ENCODE measurements around the gene ASB2. TPM values are rescaled to one million over a fixed set of nuclear protein-coding genes. Genes with fewer than 3 reads are reported as not detected.

Gene ASB2
- total RNA-seq, 2 experiments from 2014 or later, result 20.7 to 21.1 TPM

DNA sequence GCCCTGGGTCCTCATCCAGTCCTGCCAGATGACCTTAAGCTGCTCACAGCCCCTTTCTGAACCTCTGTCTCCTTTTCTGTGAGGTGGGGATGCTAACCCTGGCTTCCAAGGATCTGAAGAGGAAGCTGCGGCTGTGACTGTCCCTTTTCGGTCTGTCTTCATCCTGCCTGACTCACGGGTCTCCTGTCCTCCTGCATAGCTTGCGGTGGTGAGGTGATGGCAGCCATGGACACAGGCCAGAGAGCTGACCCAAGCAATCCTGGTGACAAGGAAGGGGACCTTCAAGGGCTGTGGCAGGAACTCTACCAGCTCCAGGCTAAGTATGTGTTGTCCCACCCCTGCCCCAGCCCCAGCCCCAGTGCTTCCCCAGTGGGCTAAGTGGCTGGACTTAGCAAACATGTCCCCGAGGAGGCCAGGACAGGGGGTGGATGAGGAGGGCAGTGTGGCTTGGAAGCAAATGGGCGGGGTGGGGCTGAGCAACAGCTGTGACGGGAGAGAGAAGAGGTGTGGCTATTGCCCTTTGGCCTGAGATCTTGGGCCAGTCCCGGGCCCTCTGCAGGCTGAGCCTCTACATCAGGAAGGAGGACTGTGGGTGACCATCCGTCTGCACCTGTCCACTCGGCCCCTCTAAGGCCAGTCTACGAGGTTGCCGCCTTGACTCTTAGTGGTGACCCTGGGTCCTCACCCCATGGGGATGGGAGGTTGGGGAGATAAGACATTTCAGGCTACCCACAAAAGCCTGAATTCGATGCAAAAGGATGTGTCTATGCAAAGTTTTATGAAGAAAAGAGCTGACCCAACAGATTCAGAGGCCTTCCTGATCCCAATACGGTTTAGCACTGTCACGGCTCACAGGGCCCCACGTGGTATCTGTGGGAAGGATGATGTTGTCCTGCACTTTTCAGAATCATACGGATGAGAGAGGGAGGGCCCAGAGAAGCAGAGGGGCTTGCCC, 21.8 kb upstream of the ASB2 start:
- Mint-ChIP-seq H3K9me3 (no peaks in the 10 kb centered on the region), H3K27me3 (no peaks in the 10 kb centered on the region), H3K4me3 (no peak overlapping the region), H3K36me3 (ENCODE audit: low read depth) (no peaks in the 10 kb centered on the region), H3K27ac (no peak overlapping the region), H3K4me1 (peaks cover 49% of the 10 kb centered on the region)
- no peak for DNase-seq
- POLR2A ChIA-PET, result no interaction called here
- CTCF ChIA-PET, result interaction anchor here (0.6 to 7.6 kb wide), 21 partner anchors 12 to 299 kb away, joined by 3 to 112 read pairs (median 4); partner anchors contain the start of gene OTUB2

DNA sequence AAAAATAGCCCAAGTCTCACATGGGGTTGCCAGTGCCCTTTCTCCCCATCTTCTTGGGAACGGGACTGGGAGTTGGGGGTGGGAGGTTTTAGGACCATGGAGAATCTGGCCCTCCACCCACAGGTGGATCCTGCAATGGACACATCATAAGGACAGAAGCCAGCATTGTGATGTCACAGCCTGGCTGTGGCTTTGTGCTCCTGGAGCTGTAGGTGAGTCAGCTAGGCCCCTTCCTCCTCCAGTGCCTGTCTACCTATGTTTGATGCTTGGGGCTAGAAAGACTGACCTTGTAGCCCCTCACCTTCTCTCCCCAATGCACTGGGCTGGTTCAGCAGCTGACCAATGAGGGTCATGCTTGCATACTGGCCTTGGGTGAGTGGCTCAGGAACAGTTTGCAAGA, 20.7 kb upstream of the ASB2 start, which contains the start of gene CCDC197:
CCDC197 (plus strand) TSS at position 220 of the 400 bp plus-strand sequence. CDS start 831 bp downstream, outside the sequence.
- no peak within 1 kb of the TSS for H3K27ac Mint-ChIP-seq

DNA sequence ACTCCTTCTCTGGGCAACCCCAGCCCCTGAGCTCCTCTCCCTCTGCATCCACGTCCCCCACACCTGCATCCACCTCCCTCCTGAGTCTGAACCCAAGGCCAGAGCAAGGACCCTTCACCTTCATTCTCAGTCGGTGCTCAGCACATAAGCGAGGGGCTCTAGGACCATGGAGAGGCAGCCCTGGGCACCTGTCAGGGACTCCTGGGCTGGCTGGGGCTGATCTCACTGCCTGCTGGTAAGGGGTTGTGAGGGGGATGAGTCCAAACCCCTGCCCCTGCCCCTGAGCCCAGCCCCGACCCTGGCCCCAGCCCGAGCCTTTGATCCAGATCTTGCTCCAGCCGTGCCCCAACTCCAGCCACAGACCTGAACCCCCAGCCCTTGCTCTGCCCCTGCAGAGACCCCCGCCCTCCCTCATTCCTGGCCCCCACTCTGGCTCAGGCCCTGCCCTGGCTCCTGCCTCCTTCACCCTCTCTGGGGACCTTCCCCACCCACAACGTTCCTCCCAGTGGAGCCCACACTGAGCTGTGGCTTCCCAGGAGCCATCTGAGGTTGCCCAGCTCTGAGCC, 19.8 kb upstream of the ASB2 start:
- no peak for DNase-seq
- ChIA-PET POLR2A (no interaction called here), CTCF (interaction anchor here (1.5 to 7.6 kb wide), 10 partner anchors 11 to 57 kb away, joined by 3 to 112 read pairs (median 4); no protein-coding TSS in a partner anchor)
- Mint-ChIP-seq H3K4me3 (no peak overlapping the region), H3K36me3 (ENCODE audit: low read depth) (no peaks in the 10 kb centered on the region), H3K27ac (peak overlapping the region; percentile 63), H3K9me3 (no peaks in the 10 kb centered on the region), H3K4me1 (peaks cover 38% of the 10 kb centered on the region), H3K27me3 (peaks cover 2% of the 10 kb centered on the region)

More for the DNA sequence above, 20.7 kb upstream of the ASB2 start, which contains the start of gene CCDC197:
- Mint-ChIP-seq H3K4me3 (no peak within 1 kb of the TSS), H3K27me3 (peaks cover under 1% of the 10 kb centered on the region), H3K4me1 (peaks cover 46% of the 10 kb centered on the region), H3K9me3 (no peaks in the 10 kb centered on the region), H3K36me3 (ENCODE audit: low read depth) (no peaks in the 10 kb centered on the region)
- CTCF ChIA-PET, result interaction anchor here (1.0 to 7.6 kb wide), 10 partner anchors 13 to 57 kb away, joined by 3 to 112 read pairs (median 4); no protein-coding TSS in a partner anchor
- DNase-seq, result no peak
- POLR2A ChIA-PET, result interaction anchor here (0.6 kb wide), 1 partner anchor 57 kb away, joined by 3 read pairs; no protein-coding TSS in a partner anchor

DNA sequence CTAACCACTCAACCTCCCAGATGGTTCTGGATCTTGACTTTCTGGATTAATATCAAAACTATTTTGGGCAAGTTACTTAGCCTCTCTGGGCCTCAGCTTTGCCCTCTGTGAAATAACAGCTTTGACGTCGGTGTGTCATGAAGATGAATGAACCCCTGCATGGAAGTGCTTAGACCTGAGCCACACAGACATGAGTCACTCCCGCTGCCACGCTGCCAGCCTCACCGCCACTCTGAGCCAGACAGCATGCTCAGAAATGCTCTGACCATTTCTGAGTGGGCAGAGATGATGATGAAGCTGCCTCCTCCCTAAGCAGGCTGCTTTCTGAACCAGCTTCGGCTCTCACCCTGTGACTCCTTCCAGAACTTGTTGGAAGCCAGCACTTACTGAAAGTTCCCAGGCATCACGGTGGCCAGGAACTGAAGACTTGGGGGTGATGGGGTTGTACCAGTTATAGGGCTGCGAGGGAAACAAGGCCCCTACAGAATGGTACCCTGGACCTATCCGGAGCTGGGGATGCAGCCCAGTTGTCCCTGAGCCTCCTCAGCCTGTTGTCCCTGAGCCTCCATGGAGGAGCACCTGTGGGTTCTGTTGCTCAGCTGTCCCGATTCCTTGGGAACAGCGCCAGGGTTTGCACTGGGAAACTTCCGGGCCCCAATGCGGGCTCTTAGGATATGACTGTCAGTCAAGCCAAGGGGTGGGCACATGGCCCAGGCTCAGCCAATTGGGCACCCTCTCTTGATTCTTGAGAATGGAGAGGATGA, 18.7 kb upstream of the ASB2 start:
- ChIA-PET POLR2A (no interaction called here), CTCF (interaction anchor here (1.4 to 7.6 kb wide), 9 partner anchors 9 to 55 kb away, joined by 3 to 112 read pairs (median 4); no protein-coding TSS in a partner anchor)
- Mint-ChIP-seq H3K27ac (no peak overlapping the region), H3K27me3 (peaks cover 2% of the 10 kb centered on the region), H3K4me1 (peaks cover 35% of the 10 kb centered on the region), H3K4me3 (no peak overlapping the region), H3K9me3 (no peaks in the 10 kb centered on the region), H3K36me3 (ENCODE audit: low read depth) (no peaks in the 10 kb centered on the region)
- DNase-seq, result no peak

DNA sequence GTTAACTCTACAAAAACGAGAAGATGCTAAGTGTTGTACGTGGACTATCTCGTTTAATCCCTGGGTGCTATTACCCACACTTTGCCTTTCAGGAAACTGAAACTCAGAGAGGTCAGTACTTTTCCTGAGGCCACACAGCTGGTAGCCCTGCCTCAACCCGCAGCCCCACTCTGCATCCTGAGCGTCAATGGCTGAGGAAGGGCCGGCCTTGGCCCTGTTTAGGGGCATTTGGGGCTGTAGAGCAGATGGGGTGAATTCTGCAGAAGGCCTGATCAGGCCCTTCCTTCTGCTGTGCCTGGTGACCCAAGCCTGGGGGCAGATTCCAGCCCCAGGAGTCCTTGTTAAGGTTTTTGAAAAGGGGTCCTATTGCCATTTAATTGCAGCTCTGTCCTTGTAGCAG, 17.0 kb upstream of the ASB2 start:
- POLR2A ChIA-PET, result no interaction called here
- no peak for DNase-seq
- CTCF ChIA-PET, result interaction anchor here (0.6 to 4.8 kb wide), 8 partner anchors 10 to 177 kb away, joined by 3 to 29 read pairs (median 6); no protein-coding TSS in a partner anchor
- Mint-ChIP-seq H3K27me3 (peaks cover 2% of the 10 kb centered on the region), H3K27ac (no peak overlapping the region), H3K9me3 (no peaks in the 10 kb centered on the region), H3K4me1 (peaks cover 33% of the 10 kb centered on the region), H3K36me3 (ENCODE audit: low read depth) (no peaks in the 10 kb centered on the region), H3K4me3 (no peak overlapping the region)

DNA sequence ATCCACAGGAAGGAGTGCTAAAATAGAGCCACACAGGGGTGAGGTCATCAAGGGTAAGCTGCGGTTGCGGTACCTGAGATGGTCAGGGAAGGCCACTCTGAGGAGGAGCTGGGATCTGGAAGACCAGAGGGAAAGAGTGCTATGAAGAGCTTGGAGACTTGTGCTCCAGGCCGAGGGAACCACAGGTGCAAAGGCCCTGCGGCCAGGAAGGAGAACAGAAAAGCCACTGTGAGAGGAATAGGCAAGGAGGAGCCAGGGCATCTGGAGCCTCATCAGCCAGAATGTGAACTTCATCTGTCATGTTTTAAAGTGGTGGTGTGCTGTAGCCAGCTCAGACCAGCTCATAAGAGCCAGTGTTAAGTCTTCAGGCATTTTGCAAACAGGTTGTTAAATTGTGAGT, 15.3 kb upstream of the ASB2 start:
- Mint-ChIP-seq H3K27me3 (peaks cover 2% of the 10 kb centered on the region), H3K27ac (no peak overlapping the region), H3K4me3 (no peak overlapping the region), H3K4me1 (peaks cover 20% of the 10 kb centered on the region), H3K36me3 (ENCODE audit: low read depth) (no peaks in the 10 kb centered on the region), H3K9me3 (no peaks in the 10 kb centered on the region)
- POLR2A ChIA-PET, result interaction anchor here (0.6 to 0.7 kb wide), 2 partner anchors 10 to 1036 kb away, joined by 3 read pairs; no protein-coding TSS in a partner anchor
- no peak for DNase-seq
- CTCF ChIA-PET, result interaction anchor here (0.7 to 4.8 kb wide), 11 partner anchors 10 to 52 kb away, joined by 3 to 29 read pairs (median 4); partner anchors contain the start of gene ASB2

DNA sequence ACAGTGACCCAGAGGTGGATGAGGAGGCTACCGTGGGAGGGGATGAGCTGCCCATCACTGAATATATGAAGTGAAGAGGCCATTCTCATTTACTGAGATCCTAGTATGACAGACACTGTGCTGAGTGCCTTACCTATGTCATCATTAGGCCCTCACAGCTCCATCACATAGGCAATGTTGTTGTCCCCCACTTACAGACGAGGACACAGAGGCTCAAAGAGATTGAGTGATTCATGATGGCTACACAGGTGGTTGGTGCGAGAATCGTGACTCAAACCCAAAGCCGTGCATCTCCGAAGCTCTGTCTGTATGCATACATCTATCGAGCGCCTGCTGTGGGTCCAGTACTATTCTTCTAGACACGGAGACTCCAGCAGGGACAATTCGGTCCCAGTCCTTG, 14.8 kb upstream of the ASB2 start:
- peaks cover 2% of the 10 kb centered on the region for H3K27me3 Mint-ChIP-seq
- peaks cover 20% of the 10 kb centered on the region for H3K4me1 Mint-ChIP-seq
- no peaks in the 10 kb centered on the region for H3K36me3 Mint-ChIP-seq (ENCODE audit: low read depth)
- no peaks in the 10 kb centered on the region for H3K9me3 Mint-ChIP-seq
- H3K27ac Mint-ChIP-seq, result no peak overlapping the region
- POLR2A ChIA-PET, result interaction anchor here (0.6 to 0.7 kb wide), 2 partner anchors 10 to 1035 kb away, joined by 3 read pairs; no protein-coding TSS in a partner anchor
- CTCF ChIA-PET, result interaction anchor here (0.7 to 4.8 kb wide), 9 partner anchors 9 to 52 kb away, joined by 3 to 29 read pairs (median 5); partner anchors contain the start of gene ASB2
- DNase-seq, result no peak
- H3K4me3 Mint-ChIP-seq, result no peak overlapping the region

DNA sequence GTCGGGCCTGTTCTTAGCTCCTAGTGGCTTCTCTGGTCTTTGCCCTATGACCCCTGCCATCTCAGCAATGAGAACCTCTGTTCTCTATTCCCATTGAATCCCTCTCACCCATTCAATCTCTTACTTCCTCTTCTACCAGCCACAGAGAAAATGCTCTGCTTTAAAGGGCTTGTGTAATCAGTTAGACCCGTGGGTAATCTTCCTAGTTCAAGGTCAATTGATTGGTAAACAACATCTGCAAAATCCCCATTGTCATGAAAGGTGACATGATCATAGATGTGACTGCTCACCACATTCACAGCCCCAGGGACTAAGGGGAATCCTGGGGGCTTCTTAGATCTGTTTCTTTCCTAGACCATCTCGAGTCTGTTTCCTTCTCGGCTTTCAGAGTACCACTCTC, 13.6 kb upstream of the ASB2 start:
- ChIA-PET CTCF (interaction anchor here (1.5 to 4.8 kb wide), 3 partner anchors 8 to 50 kb away, joined by 4 to 29 read pairs (median 5); partner anchors contain the start of gene ASB2), POLR2A (no interaction called here)
- no peak for DNase-seq
- no peaks in the 10 kb centered on the region for H3K36me3 Mint-ChIP-seq (ENCODE audit: low read depth)
- peaks cover 12% of the 10 kb centered on the region for H3K4me1 Mint-ChIP-seq
- H3K4me3 Mint-ChIP-seq, result no peak overlapping the region
- H3K27ac Mint-ChIP-seq, result no peak overlapping the region
- no peaks in the 10 kb centered on the region for H3K9me3 Mint-ChIP-seq
- H3K27me3 Mint-ChIP-seq, result peaks cover 2% of the 10 kb centered on the region

DNA sequence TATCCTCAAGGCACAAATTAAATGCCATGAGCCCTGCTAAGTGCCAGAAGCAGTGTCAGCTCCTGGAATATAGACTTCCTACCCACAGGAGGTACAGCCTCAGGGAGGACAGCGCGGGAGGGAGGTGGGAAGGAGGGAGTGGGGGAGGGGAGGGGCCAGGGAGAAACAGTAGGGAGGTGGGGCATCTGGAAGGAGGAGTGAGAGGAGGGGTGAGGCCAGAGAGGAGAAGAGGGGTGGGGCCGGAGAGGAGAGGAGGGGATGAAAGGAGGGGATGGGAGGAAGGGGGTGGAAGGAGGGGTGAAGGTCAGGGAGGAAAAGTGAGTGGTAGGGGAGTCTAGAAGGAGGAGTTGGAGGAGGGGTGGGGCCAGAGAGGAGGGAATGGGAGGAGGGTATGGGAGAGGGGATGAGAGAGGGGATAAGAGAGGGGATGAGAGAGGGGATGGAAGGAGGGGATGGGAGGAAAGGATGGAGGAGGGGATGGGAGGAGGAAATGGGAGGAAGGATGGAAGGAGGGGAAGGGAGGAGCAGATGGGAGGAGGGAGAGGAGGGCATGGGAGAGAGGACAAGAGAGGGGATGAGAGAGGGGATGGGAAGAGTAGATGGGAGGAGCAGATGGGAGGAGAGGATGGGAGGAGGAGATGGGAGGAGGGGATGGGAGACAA, 11.6 kb upstream of the ASB2 start:
- H3K27me3 Mint-ChIP-seq, result peaks cover 2% of the 10 kb centered on the region
- ChIA-PET POLR2A (no interaction called here), CTCF (no interaction called here)
- no peak overlapping the region for H3K27ac Mint-ChIP-seq
- no peak for DNase-seq
- peaks cover 5% of the 10 kb centered on the region for H3K4me1 Mint-ChIP-seq
- H3K4me3 Mint-ChIP-seq, result no peak overlapping the region
- H3K9me3 Mint-ChIP-seq, result no peaks in the 10 kb centered on the region
- no peaks in the 10 kb centered on the region for H3K36me3 Mint-ChIP-seq (ENCODE audit: low read depth)

DNA sequence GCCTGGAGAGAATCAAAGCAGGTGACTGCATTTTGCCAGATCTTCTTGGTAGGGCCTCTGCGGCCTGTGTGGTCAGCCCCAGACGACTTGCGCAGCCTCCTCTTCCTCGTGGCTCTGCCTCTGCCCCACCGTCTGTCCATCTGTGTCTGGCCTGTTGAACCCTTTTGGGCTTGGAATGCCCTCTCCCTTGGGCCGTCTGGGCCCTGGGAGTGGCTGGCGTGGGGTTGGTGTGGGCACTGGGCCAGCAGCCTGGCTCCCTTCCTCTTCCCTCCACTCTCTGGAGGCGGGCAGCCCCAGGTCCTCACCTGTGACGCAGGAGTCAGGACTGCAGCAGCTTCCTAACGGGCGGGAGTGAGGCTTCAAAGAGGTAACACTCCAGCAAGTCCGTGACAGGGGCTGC, 11.0 kb upstream of the ASB2 start:
- no peak overlapping the region for H3K4me3 Mint-ChIP-seq
- CTCF ChIA-PET, result interaction anchor here (1.1 kb wide), 1 partner anchor 9 kb away, joined by 7 read pairs; no protein-coding TSS in a partner anchor
- DNase-seq, result no peak
- H3K9me3 Mint-ChIP-seq, result no peaks in the 10 kb centered on the region
- H3K27ac Mint-ChIP-seq, result no peak overlapping the region
- H3K27me3 Mint-ChIP-seq, result peaks cover 2% of the 10 kb centered on the region
- H3K36me3 Mint-ChIP-seq (ENCODE audit: low read depth), result no peaks in the 10 kb centered on the region
- POLR2A ChIA-PET, result no interaction called here
- peaks cover 5% of the 10 kb centered on the region for H3K4me1 Mint-ChIP-seq

DNA sequence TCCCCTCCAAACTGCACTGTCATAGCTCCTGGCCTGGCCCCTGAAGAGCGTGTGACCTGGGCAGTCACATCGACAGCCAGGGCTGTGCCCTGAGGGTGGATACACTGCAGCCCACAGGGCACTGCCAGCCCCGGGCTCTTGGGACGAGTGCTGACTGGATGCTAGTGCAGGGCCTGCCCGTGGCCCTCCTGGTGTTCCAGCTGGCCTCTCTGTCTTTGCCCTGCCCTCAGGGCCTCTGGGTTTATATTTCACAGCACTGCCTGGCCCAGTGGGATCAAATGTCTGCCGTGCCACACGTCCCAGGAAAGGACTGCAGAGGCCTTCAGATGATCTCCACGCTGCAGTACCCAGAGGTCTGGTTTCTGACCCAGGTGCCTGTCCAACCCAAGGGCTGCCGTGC, 10.6 kb upstream of the ASB2 start:
- POLR2A ChIA-PET, result no interaction called here
- Mint-ChIP-seq H3K4me3 (no peak overlapping the region), H3K36me3 (ENCODE audit: low read depth) (no peaks in the 10 kb centered on the region), H3K9me3 (no peaks in the 10 kb centered on the region), H3K27me3 (peaks cover under 1% of the 10 kb centered on the region), H3K4me1 (peaks cover 5% of the 10 kb centered on the region), H3K27ac (no peak overlapping the region)
- CTCF ChIA-PET, result interaction anchor here (0.7 to 1.2 kb wide), 4 partner anchors 9 to 47 kb away, joined by 3 to 7 read pairs (median 6); no protein-coding TSS in a partner anchor
- DNase-seq, result no peak
